PFSK-1 (cell line): ENCODE measurements around the gene LGALSL.

Source experiments
- FOXP2 ChIP-seq: optimal IDR thresholded peaks from 2 replicates; pipeline ENCODE3; 2011; ENCODE audit warnings: borderline replicate concordance, control low read depth, inconsistent platforms; ENCODE audit not compliant: insufficient read depth; ENCODE audit errors: extremely low read length, extremely low read depth
- POLR2AphosphoS5 ChIP-seq: IDR thresholded peaks from 2 replicates; pipeline ENCODE4 v1.6.1; 2012; ENCODE audit warnings: low read depth, mild to moderate bottlenecking, control low read depth, low read length, moderate library complexity
- SIN3A ChIP-seq: IDR thresholded peaks from 2 replicates; pipeline ENCODE4 v1.6.1; 2012; ENCODE audit warnings: mild to moderate bottlenecking, low read length, moderate library complexity, borderline replicate concordance; ENCODE audit not compliant: insufficient read depth
- TAF1 ChIP-seq: IDR thresholded peaks from 2 replicates; pipeline ENCODE4 v1.6.1; 2012; ENCODE audit warnings: low read length, control low read depth, borderline replicate concordance; ENCODE audit not compliant: insufficient read depth
- TF ChIP-seq, protein P1 (sequence below), 2 experiments: IDR thresholded peaks; 2 replicates each; pipeline versions ENCODE4 v1.6.1 to v1.8.0; 2011 to 2012; ENCODE audit warnings: low read depth in 2 of 2, low read length in 2 of 2, control low read depth in 1 of 2, inconsistent platforms in 1 of 2, mild to moderate bottlenecking in 1 of 2, moderate library complexity in 1 of 2; ENCODE audit not compliant: insufficient read depth in 1 of 2

The LGALSL gene

DNA sequence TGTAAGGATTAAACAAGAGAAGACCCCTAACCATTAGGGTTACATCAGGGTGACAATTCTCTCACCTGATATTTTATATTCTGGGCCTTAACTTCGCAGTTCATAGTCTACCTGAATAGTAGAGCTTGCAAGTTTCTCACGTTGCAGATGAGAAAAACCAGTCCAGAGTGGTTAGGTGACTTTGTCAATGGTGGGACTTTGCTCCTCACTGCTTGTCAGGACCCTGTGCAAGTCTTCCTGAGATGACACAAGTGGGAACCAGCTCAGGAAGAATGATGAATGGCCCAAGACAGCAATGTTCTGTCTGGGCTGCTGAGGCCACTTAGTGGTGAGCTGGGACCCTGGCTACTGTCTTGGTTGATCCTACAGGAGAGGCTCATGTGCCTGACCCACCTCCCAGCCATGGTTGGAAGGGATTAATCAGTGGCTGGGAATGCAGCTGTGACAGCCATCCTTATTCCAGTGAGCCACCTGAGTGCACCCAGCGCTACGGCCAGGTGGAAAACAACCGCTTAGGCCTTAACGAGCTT lies 16.9 kb downstream of the LGALSL start:
- TF ChIP-seq POLR2AphosphoS5 (no peak), FOXP2 (no peak), TAF1 (no peak), SIN3A (no peak)
- TF ChIP-seq, protein P1, sequence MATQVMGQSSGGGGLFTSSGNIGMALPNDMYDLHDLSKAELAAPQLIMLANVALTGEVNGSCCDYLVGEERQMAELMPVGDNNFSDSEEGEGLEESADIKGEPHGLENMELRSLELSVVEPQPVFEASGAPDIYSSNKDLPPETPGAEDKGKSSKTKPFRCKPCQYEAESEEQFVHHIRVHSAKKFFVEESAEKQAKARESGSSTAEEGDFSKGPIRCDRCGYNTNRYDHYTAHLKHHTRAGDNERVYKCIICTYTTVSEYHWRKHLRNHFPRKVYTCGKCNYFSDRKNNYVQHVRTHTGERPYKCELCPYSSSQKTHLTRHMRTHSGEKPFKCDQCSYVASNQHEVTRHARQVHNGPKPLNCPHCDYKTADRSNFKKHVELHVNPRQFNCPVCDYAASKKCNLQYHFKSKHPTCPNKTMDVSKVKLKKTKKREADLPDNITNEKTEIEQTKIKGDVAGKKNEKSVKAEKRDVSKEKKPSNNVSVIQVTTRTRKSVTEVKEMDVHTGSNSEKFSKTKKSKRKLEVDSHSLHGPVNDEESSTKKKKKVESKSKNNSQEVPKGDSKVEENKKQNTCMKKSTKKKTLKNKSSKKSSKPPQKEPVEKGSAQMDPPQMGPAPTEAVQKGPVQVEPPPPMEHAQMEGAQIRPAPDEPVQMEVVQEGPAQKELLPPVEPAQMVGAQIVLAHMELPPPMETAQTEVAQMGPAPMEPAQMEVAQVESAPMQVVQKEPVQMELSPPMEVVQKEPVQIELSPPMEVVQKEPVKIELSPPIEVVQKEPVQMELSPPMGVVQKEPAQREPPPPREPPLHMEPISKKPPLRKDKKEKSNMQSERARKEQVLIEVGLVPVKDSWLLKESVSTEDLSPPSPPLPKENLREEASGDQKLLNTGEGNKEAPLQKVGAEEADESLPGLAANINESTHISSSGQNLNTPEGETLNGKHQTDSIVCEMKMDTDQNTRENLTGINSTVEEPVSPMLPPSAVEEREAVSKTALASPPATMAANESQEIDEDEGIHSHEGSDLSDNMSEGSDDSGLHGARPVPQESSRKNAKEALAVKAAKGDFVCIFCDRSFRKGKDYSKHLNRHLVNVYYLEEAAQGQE (IDR thresholded peaks at IDR 0.05; ENCODE audit: insufficient read depth in 1 of 2, low read depth in 2 of 2, low read length in 2 of 2) = no peak

DNA sequence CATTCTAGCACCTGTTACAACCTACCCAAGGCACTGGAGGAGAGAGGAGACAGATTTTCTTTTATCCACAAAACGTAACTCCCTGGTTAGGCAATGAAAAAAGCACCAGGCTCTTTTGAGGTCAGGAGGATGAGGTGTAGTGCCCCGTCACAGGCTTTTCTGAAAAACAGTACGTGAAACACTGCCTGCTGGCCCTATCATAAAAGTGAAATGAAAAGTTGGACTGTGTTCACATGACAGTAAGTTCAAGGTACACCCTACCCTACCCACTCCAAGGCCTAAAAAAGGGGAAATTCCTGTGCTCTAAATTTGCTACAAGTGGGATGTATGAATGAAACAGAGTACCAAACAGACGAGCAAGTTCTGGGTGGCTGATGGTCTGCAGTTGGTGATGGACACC lies 17.6 kb downstream of the LGALSL start:
- TF ChIP-seq POLR2AphosphoS5 = no peak
- TF ChIP-seq FOXP2 = no peak
- no peak for TF ChIP-seq SIN3A
- TF ChIP-seq, protein P1 (IDR thresholded peaks at IDR 0.05; ENCODE audit: insufficient read depth in 1 of 2, low read depth in 2 of 2, low read length in 2 of 2) = no peak
- no peak for TF ChIP-seq TAF1

DNA sequence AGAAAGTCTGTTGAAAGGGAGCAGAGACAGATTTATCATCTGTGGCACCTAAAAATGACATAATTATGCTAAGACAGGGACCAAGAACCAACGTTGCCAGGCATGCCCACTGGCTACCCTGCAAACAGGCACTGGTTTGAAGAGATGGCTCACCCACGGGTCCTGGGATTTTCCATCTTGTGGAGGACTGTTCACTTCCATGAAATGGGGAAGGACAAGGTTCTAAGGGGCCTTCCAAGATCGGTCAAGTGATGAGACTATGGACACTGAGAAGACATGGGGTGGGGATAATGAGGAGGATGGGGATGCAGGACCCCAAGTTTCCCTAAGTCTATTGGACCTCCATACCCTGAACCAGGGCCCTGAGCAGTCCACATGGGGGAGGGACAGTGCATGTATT lies 18.9 kb downstream of the LGALSL start:
- TF ChIP-seq, protein P1 (IDR thresholded peaks at IDR 0.05; ENCODE audit: insufficient read depth in 1 of 2, low read depth in 2 of 2, low read length in 2 of 2) = no peak
- no peak for TF ChIP-seq FOXP2
- no peak for TF ChIP-seq TAF1
- no peak for TF ChIP-seq POLR2AphosphoS5
- TF ChIP-seq SIN3A = no peak

DNA sequence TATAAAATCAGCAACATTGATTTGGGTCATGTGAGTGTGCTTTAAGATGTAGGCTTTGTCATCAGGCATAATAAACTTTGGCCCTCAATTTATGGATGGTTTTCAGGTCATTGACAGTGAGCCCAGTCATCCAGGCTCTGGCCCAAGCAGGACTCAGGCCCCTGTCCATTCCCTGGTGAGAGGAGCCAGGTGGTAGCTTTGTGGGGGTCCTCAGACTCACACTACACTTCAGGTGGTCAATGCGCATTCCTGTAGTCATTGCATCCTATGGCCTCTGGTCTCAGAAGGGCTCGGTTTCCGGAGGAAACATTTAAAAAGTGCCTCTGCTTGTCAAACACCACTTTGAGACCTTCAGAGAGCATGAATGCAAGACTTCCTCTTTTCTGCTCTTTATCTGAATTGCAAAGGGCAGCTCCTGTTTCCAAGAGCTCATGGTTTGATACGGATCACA lies 20.2 kb downstream of the LGALSL start:
- TF ChIP-seq TAF1 (no peak), POLR2AphosphoS5 (no peak), FOXP2 (no peak), SIN3A (no peak)
- TF ChIP-seq, protein P1 (IDR thresholded peaks at IDR 0.05; ENCODE audit: insufficient read depth in 1 of 2, low read depth in 2 of 2, low read length in 2 of 2) = no peak

DNA sequence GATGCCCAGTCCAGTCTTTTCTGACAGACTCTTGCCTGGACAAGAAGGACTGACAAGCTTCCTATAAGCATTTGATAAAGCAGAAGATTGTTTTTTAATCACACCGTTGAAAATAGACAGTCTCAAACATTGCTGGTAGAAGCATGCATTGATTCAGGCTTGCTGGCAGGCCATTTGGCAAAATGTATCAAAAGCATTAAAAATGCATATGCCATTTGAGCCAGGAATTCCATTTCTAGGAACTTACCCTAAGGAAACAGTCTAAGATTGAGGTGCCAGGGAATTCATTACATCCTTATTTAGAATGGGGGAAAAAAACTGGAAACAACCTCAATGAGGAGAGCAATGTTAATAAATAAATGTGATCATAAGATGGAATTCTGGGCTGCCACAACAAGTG lies 20.7 kb downstream of the LGALSL start:
- TF ChIP-seq TAF1 (no peak), FOXP2 (no peak), SIN3A (no peak), POLR2AphosphoS5 (no peak)
- TF ChIP-seq, protein P1 (IDR thresholded peaks at IDR 0.05; ENCODE audit: insufficient read depth in 1 of 2, low read depth in 2 of 2, low read length in 2 of 2) = no peak
